ENCODE measurements around the gene COL16A1.

DNA sequence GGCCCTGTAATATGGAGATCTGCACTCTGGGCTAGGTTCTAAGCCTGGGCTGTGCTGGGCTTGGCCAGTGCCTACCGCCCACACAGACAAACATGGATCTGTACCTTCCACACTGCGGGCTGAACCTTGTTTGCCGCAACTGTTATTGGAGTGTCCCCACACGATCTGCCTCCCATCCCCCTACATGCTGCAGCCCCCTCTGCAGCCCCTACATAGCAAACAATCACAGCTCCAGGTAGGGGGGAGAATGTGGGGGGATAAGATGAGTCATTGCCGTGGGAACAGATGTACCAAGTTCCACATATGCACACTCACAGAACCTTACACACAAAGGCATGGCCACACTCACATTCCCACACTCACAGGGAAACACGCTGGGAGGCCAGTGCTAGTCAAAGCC is 88.4 kb downstream of the COL16A1 start:
- TF ChIP-seq, protein P1, sequence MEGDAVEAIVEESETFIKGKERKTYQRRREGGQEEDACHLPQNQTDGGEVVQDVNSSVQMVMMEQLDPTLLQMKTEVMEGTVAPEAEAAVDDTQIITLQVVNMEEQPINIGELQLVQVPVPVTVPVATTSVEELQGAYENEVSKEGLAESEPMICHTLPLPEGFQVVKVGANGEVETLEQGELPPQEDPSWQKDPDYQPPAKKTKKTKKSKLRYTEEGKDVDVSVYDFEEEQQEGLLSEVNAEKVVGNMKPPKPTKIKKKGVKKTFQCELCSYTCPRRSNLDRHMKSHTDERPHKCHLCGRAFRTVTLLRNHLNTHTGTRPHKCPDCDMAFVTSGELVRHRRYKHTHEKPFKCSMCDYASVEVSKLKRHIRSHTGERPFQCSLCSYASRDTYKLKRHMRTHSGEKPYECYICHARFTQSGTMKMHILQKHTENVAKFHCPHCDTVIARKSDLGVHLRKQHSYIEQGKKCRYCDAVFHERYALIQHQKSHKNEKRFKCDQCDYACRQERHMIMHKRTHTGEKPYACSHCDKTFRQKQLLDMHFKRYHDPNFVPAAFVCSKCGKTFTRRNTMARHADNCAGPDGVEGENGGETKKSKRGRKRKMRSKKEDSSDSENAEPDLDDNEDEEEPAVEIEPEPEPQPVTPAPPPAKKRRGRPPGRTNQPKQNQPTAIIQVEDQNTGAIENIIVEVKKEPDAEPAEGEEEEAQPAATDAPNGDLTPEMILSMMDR (conservative IDR thresholded peaks at IDR 0.05 in 1 of 2, IDR thresholded peaks at IDR 0.05 in 1 of 2; ENCODE audit: extremely low read depth in 1 of 2, insufficient read depth in 1 of 2, low read depth in 1 of 2, low read length in 2 of 2): no peak
- TF ChIP-seq EZH2 (IDR thresholded peaks at IDR 0.05; ENCODE audit: borderline replicate concordance, low read length): no peak
